Measurements from ENCODE around the gene DHX29.
A peak's percentile ranks its signal among the peaks of the same experiment; 100 is the strongest.

The DHX29 gene

DNA sequence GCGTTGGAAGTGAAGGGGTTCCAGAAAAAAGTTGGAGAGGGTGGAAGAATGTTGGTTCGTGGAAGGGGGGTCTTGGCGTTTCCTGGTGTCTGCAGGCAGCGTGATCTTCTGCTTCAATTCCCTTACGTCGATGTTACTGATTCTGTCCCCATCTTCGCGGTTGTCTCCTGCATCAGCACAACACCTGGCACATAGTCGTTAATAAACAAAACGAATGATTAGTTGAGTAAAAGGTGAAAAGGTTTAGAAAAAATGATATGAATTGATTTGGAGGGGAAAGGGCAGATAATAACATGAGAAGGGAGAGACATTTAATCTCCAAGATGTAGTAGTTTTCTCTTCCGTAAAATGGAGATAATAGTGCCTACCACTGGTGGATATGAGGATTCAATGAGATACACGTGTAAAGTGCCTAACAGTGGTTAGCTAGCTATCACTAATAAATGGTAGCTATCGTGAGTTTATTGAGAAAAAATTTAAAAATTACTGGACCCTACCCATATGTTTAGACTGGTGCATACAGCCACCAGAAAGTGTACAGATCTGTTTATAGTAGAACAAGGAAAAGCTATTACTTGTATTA, 851 bp upstream of the DHX29 start:
- DNase-seq, result no peak

DNA sequence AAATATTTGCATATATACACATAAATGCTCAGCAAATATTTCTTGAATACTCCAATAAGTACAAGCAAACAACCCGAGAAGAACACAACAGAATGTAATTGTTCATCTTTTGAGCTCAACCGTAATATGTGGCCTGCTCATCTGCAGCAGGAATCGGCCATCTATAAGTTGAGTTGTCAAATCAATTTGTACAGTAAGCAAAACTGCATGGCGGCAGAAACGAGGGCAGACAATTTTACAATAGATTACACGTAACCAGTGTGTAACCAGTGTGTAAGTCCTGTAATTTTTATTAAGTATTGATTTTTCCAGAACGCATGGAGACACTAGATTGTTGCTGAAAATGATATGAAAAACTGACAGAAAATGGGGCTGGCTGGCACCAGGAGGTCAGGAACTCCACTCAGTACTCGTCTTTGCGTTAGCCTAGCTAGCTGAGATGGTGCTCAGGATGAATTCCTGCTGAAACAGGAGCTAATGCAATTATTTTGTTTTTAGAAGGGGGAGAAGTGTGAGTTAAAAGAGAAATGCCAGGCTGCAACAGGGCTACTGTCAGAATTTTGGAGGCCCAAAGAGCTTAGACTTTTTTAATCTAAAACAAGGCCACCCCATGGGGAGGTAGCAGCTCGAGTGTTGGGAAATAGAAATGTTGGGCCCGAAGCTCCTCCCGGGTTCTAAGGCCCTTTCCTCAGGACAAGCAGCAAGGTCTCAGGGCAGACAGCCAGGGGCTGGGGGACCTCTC, 682 bp downstream of the DHX29 start:
- no peak for DNase-seq

DNA sequence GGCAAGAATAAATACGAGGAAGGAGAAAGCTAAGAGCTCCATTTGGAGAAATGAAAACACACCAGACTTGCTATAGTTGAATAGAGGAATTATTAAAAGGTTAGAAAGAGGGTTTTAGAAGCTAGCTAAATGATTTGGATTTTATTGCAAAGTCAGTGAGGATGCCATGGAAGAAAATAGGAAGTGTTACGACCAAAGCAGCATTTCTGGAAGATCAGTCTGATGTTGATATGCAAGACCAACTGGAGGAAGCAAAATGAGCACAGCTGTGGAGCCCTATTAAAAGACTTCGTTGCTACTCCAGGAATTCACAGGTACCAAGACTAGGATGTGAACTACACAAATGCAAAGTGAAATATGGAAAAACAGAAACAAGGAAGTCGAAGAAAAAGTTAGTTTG, 2.1 kb downstream of the DHX29 start:
- DNase-seq, result no peak

DNA sequence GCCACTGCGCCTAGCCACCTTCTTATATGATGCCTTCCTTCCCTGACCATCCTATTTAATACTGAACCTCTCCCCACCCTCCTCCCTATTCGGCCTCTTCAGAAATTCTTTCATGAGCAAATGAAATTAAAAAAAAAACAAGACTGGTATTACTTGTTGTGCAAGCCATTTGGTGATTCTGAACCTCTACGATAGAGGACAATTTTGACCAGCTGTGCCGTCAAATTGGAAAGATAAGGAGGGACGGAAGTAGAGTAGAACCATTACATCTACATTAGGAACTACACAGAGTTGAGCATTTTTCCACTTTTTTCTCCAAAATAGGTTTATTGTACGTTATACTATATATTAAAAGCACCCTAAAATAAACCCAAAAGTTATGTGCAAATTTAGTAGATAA, 2.9 kb downstream of the DHX29 start:
- DNase-seq, result no peak

DNA sequence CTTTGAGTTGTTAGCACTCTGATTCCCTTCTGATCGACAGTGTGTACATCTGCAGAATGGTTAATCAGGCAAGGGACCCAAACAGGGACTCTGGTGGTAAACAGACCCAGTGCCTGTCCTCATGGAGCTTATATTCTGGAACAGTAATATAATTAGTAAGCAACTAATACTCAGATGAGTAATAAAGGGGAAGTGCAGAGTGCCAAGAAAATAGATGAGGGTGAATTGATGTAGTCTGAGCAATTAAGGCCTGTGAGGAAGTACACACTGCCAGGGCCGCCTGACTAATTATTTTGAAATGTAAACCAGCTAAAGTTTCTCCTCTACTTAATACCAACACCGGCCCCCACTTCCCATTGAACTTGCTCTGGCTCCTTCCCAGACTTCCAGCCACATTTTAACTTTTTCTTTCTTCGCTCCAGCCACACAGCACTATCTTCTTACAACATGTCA, 4.2 kb downstream of the DHX29 start:
- DNase-seq, result no peak

DNA sequence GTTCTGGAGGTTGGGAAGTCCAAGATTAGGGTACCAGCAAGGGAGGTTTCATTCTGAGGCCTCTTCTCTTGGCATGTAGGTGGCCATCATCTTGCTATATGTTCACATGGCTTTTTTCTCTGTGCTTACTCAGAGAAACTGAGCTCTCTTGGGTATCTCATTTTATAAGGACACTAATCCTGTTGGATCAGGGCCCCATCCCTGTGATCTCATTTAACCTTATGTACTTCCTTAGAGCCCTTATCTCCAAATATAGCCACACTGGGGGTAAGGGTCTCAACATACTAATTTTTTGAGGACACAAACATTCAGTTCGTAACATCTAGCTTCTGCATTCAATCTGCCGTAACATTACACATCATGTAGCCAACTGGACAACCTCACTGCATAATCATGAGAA, 6.6 kb downstream of the DHX29 start:
- DNase-seq, result no peak

DNA sequence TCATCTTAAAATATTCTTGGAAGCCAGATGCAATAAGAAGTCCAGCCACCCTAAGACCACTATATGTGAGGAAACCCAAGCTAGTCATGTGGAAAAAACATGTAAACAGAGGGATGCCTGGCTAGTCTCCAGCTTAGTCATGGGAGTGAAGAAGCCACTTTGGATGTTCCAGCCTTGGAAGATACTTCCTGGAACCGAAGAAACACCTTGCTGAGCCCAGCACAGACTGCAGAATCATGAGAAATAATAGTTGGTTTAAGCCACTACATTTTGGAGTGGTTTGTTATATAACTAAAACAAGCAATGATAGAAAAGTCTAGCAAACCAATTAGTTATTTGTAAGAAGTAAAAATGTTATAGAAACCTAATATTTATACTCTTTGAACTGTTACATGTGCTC, 12.6 kb downstream of the DHX29 start:
- DNase-seq, result no peak

DNA sequence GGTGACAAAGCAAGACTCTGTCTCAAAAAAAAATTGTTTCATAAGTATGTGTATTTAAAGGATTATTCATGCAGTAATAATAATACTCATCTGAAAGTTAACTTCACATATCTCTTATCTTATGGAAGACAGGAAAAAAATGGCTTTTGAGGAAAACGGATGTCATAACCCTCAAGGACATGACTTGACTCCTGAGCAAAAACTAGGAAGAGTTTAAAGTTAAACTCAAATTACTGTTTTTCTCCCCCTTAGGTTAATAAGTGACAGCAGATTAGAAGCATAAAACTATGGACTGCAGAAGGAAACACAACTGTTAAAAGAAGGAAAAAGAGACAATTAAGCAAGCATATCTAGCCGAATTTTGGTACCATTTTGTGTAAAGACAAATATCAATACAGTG, 16.5 kb downstream of the DHX29 start:
- no peak for DNase-seq

DNA sequence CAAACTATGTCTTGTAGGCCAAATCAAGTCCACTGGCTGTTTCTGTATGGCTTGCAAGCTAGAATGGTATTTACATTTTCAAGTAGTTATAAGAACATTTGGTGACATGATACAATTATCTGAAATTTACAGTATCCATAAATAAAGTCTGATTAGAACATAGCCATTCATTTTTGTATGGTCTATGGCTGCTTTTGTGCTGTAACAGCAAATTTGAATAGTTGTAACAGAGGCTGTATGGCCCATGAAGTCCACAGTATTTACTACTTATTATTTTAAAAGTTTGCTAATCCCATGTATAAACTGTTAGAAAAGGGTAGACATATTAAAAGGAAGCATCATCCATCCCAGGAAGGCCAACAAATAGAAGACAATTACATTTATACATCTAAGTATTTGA, 17.7 kb downstream of the DHX29 start:
- no peak for DNase-seq

DNA sequence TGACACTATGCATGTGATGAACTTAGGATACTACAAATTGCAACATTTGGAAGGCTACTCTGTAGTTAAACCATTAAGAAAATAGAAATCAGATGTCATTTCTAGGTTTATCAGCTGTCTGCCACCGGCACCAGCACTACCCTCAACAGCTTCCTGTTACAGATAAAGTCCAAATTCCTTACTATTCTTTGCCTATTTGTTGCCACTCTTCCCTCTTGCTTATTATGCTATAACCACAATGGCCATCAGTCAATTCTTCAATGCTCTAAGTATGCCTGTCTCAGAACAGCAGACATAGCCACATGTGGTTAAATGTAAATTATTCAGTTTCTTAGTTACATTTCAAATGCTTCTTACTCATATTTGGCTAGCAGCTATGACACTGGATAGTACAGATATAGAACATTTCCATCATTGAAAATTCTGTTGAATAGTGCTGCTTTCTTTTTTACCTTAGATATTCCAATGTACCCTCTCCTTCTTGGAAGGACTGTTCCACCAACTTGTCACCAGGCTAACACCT, 21.0 kb downstream of the DHX29 start:
- no peak for DNase-seq

DNA sequence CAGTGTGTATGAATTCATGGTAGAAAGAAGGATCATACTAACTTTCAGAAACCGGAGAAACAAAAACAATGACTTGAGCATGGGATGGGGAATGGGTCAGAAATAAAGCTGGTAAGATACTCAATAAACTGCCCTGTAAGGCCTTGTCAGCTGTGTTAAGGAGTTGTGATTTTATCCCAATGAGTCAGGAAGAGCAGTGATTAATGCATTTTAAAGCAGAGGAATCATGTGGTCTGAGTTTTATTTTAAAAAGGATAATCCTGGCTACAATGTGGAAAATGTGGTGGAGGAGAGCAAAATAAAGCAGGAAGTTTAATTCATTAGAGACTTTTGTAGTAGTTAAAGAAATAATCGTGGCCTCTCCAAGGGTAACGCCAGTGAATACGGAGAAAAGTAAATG, 28.7 kb downstream of the DHX29 start:
- no peak for DNase-seq

DNA sequence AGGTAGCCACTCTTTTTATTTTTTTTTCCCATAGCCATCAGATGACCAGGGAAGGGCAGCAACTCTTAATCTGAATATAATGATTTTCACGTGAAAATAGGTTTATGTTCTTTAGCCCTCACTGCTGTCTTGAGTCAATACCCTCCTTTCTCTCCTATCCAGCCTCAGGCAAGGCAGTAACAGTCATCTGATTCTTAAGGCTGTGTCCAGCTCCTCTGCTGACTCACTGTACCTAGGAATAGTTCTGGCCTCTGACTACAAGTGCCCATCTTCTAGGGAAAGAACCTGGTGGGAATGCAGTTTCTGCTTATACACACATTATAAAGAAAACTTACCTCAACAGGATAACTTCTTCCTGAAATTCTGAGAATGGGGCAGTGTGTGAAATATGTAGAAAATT, 30.7 kb downstream of the DHX29 start:
- DNase-seq, result no peak

DNA sequence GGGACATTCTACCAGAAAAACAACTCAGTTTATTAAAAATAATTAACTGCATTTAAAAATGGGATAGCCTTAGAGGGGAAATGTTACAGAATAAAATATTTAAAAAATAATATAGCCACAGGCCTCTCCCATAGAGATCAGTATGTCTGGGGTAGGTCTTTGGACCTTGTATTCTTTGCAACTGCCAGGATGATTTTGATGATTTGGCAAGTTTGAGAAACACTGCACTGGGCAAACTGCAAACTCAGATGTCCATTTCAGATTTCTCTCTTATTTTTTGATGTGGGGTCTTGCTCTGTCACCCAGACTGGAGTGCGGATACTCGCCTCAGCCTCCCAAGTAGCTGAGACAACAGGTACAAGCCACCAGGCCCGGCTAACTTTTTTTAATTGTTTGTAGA, 49.2 kb downstream of the DHX29 start:
- DNase-seq, result no peak

DNA sequence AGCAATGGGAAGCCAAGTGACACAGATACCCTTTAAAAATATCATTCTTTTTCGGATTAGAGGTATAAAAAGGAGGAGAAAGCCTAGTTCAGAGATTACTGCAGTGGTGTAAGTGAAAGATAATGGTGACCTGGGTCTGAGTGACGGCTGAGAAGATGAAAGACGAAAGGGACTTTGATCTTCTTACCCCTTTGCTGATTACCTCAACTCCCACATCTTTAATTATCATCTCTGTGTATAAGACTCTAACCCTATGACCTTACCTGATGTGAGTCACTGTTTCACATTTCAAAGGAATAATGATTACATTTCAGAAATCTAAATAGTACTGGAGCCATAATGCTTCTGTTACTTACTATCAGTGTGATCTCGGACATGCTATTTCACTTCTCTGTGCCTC, 52.7 kb downstream of the DHX29 start:
- no peak for DNase-seq

DNA sequence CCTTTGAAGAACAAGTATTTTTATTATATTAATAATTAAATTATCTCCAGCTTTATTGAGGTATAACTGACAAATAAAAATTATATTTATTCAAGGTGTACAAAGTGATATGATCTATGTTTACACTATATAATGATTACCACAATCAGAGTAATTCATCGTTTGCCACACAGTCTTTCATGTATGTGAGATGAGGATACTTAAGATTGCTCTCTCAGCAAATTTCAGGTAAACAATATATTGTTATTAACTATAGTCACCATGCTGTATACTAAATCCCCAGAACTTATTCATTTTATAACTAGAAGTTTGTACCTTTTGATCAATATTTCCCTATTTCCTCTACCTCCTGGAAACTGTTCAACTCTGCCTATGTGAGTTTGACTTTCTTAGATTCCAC, 57.4 kb downstream of the DHX29 start:
- DNase-seq, result no peak

DNA sequence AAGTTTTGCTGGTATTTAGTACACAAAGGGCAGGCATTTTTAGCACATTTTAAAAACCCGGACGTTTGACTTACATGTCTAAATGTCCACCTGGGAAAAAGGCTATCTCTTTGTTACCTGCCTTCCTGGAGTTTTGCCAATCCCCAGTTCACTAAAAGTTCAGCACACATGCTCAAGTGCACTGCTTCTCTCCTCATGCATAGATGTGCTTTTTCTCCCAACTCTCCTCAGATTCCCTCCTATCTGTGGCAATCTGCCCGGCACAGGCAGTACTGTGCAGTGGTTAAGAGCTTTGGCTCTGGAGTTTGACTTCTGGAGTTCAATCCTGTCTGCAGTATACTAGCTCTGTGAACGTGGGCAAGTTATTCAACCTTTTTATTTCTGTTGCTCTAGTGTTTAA, 65.7 kb downstream of the DHX29 start:
- DNase-seq, result no peak

DNA sequence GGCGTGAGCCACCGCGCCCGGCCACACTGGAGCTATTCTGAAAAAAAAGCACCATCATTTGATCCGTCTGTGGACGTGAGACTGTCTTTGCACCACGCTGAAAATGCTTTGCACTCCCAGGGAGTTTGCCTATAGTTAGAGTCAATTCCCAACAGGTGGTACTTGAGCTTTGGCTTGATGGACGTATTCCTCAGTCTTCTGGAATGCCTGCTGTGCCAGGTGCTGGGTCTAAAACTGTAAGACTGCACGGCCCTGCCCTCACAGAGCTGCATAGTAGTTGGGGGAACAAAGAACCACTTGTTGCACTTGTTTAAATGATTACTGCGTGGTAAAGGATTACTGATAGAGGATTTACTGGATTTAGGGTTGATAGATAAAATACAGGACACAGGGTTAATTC, 70.7 kb downstream of the DHX29 start:
- DNase-seq, result no peak

DNA sequence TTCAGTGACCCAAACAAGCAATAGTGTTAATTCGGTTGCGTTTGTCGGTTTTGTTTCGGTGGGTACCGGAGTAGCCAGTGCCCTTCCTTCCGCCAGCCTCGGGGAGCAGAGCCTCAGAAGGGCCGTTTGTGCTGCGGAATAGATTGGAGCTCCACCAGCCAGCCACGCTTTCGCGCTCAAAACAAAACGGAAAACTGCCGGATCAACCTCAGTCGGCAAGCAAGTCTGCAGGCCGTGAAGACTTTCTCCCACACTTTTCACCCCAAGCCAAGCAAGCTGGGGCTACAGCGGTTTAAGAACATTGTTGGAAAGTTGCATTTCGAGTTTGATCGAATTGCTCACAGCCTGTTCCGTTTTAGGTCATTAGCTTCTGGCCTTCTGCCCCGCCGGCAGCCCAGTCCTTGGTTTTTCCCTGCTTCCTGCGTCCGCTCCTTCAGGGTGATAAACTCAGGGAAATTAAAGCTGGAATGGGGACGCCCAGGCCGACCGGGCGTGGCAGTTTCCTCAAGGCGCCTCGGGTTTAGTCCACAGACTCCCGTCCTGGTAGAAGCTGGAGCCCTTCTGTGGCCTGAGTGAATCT, 73.3 kb downstream of the DHX29 start:
- no peak for DNase-seq

DNA sequence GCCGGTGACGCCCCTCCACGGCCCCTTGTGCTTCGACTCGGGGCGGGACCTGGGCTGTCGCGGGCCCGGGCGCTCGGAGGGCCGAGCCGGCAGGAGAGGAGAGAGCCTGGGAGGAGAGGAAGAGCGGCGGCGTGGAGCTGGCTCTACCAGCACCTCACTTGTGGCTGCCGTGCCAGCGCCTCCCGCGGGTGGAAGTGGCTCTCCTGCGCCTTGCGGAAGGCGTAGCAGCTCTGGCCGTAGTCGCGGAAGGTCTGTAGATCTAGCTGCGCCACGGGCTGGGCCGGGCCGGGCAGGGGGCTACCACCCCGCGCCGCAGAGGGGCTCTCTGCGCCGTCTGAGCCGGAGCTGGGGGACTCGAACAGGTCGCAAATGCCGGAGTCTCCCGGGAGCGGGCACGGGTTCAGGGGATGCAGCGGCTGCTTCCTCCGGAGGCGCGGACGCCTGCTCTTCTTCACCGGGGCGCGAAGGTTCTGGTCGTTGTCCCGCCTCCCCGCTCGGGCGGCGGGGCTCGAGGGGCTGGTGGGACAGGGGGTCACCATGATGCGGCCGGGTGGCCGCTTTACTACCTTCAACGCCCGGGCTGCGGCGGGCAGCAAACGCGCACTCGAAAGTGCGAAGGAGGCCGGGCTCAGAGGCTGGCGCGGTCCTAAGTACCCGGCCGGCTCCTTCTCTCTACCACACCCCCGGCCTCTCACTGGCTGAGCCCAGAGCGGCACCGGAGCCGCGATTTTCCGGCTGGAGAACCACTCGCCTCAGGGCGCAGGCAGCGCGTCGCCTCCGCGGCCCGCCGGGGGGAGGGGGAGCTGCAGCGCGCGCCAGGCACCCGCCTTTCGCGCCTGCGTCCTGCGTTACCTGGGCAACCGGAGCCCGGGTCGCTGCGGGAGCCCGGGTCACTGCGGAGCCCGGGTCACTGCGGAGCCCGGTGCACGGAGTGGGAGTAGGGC, 74.2 kb downstream of the DHX29 start, which contains the start of gene CCNO:
Gene CCNO (minus strand): TSS at position 624 of the 944 bp plus-strand sequence. CDS start 85 bp downstream, at position 539.
- DNase-seq, result peak; percentile 64

DNA sequence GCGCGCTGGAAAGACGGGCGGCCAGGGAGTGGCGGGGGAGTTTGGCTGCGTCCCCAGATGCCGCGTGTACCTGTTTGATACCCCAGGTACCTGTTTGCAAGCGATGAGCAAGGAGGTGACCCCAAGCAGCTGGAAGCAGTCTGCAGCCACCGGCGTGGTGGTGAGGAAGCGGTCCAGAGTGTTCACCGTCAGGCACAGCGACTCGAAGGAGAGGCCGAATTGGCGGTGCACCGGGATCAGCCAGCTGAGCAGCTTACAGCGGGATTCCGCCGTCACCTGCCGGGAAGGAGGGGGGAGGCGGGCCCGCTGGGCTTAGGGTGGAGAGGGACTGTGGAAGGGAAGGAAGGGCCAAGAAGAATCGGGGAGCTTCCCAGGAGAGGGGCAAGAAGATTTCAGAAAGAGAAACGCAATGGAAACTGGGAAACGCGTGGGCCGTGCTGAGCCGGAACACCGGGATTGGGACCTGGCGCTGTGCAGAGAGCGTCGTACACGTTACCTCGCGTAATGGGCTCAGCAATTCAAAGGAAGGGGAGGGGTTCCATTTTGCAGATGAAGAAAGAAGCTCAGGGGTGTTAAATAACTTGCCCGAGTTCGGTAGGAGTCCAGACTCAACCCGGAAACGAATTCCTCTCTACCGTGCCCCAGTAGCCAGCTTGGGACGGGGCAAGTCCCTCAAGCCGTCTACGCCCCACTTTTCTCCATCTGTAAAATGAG, 75.1 kb downstream of the DHX29 start:
- peak; percentile 36 for DNase-seq

DNA sequence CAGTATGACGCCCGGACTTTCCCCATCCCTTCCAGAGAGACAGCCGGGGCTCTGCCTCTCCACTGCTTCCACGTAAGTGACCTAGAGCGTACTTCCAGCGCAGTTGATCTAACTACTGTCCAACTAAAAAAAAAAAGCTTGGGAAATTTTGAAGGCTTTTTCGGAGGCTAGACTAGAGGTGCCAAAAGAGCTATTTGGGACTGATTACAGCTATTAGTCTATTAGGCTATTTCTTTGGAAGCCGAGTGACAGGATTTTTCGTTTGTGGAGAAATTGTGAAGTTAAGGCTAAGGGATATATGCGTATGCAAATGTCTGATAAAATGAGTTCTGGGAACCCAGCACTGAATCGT, 75.6 kb downstream of the DHX29 start:
- no peak for DNase-seq

Measured in activated T-cell treated with anti-CD3 and anti-CD28 coated beads, Interleukin-2, amount 50 U/mL, for 1 hour (primary cell).